Activated CD4-positive, alpha-beta T cell treated with anti-CD3 and anti-CD28 coated beads for 36 hours (primary cell): ENCODE data around the gene PPDPF. TPM values are rescaled to one million over a fixed set of nuclear protein-coding genes. Genes with fewer than 3 reads are reported as not detected.
"Not testable (repeated sequence)": the region's sequence is repeated elsewhere in the genome, so short reads cannot be mapped to it uniquely, and the experiment has no call there.

Source experiments
- ATAC-seq: fragments of 200-7000 bp; cut with Tn5 transposase; one replicate; pipeline ENCODE4 v1.10.0; 2021; ENCODE audit warnings: mild to moderate bottlenecking, moderate library complexity
- CTCF ChIA-PET: fragments of 350-600 bp; sonication (Branson Sonifier 250); formaldehyde crosslinking; loops from one replicate; lab custom pipeline; 2021; ENCODE audit warnings: antibody characterized with exemption; lab: Charles Lee
- POLR2A ChIA-PET: fragments of 350-600 bp; sonication (Branson Sonifier 250); formaldehyde crosslinking; loops from one replicate; lab custom pipeline; 2021; ENCODE audit warnings: antibody characterized with exemption, inconsistent platforms; lab: Charles Lee
- DNase-seq: peaks from one replicate; pipeline ENCODE4 v3.0.0-alpha.2; 2020
- H3K27ac Mint-ChIP-seq: one replicate; pipeline ENCODE4 v1.8.0; 2021; ENCODE audit warnings: mixed read lengths
- H3K27me3 Mint-ChIP-seq: one replicate; pipeline ENCODE4 v1.8.0; 2021; ENCODE audit warnings: mixed read lengths
- H3K36me3 Mint-ChIP-seq: one replicate; pipeline ENCODE4 v1.8.0; 2021; ENCODE audit warnings: low read depth, mixed read lengths
- H3K4me1 Mint-ChIP-seq: one replicate; pipeline ENCODE4 v1.8.0; 2021; ENCODE audit warnings: mixed read lengths
- H3K4me3 Mint-ChIP-seq: one replicate; pipeline ENCODE4 v1.8.0; 2021; ENCODE audit warnings: mild to moderate bottlenecking, moderate library complexity, mixed read lengths
- H3K9me3 Mint-ChIP-seq: one replicate; pipeline ENCODE4 v1.8.0; 2021; ENCODE audit warnings: low read depth, mixed read lengths
- intact Hi-C, 2 experiments: fragments of 100-400 bp; cut with DNase I in 1 of 2; cut with micrococcal nuclease in 1 of 2; formaldehyde crosslinking; loops; one replicate each; pipeline versions ENCODE4 v1.14.2 to v1.15.1; 2022 to 2024; cut with DNase I, micrococcal nuclease
- total RNA-seq, 2 experiments: library from RNA; stranded (reverse); gene quantifications; one replicate each; pipeline ENCODE4 v1.2.3, GENCODE V29; 2021

PPDPF gene
- total RNA-seq, 2 experiments from 2014 or later: 119 to 133 TPM

DNA sequence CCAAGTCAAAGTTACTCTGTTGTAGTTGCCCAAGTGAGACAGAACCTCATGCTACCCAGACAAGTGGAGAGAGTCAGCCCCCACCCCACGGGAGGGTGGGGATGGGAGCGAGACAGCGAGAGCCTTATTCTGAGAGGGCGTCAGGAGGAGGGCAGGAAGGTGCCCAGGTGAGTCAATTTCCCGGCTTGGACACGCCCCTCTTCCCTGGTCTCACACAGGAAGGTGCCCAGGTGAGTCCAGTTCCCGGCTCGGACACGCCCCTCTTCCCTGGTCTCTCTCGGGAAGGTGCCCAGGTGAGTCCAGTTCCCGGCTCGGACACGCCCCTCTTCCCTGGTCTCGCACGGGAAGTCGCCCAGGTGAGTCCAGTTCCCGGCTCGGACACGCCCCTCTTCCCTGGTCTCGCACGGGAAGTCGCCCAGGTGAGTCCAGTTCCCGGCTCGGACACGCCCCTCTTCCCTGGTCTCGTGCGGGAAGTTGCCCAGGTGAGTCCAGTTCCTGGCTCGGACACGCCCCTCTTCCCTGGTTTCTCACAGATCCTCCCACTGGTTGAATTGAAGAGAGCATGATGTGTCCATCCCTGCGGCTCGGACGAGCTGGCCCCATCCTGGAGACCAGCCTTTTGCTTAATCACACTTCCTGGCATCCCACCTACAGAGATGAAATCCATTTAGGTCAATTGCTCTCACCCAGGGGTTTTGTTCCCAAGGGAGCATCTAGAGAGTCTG lies 40.7 kb upstream of the PPDPF start:
- H3K4me3 Mint-ChIP-seq, H3K36me3 Mint-ChIP-seq, H3K27ac Mint-ChIP-seq, H3K9me3 Mint-ChIP-seq, intact Hi-C loops, DNase-seq, CTCF ChIA-PET, H3K4me1 Mint-ChIP-seq, ATAC-seq, POLR2A ChIA-PET: not testable (repeated sequence)
- peaks cover 30% of the 10 kb centered on the region for H3K27me3 Mint-ChIP-seq

DNA sequence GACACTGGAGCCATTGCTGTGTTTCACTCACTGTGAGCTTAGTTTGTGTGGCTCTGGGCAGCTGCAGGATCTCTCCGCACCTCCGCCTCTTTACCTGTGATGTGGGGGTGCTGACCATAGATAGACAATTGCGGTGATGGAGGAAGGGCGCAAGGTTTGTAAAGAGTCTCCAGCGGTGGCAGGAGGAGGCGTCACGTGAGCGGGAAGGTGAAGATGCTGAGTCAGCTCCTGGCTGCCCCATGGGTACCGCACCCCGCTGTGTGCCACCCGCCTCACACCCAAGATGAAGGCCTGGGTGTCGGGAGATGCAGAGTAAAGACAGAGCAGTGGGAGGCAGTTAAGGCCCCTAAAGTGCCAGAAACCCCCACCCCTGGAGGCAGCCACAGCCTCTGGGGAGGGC lies 39.1 kb upstream of the PPDPF start:
- Mint-ChIP-seq H3K9me3 (no peaks in the 10 kb centered on the region), H3K27ac (no peak overlapping the region), H3K27me3 (peaks cover 27% of the 10 kb centered on the region), H3K36me3 (no peaks in the 10 kb centered on the region), H3K4me1 (peaks cover 3% of the 10 kb centered on the region), H3K4me3 (no peak overlapping the region)
- POLR2A ChIA-PET: interaction anchor here (0.6 kb wide), 1 partner anchor 71 kb away, joined by 10 read pairs; no protein-coding TSS in a partner anchor
- no peak for ATAC-seq
- intact Hi-C loops: no loop called here
- CTCF ChIA-PET: no interaction called here
- DNase-seq: no peak

GRCh38 chr20:63482021-63482587 lies 38.5 kb upstream of the PPDPF start:
- CTCF ChIA-PET: interaction anchor here (0.6 kb wide), 1 partner anchor 190 kb away, joined by 3 read pairs; no protein-coding TSS in a partner anchor
- H3K9me3 Mint-ChIP-seq: no peaks in the 10 kb centered on the region
- no peaks in the 10 kb centered on the region for H3K36me3 Mint-ChIP-seq
- no peak for ATAC-seq
- no peak overlapping the region for H3K4me3 Mint-ChIP-seq
- intact Hi-C loops: no loop called here
- H3K4me1 Mint-ChIP-seq: peaks cover 3% of the 10 kb centered on the region
- H3K27me3 Mint-ChIP-seq: peaks cover 25% of the 10 kb centered on the region
- DNase-seq: no peak
- no peak overlapping the region for H3K27ac Mint-ChIP-seq
- POLR2A ChIA-PET: interaction anchor here (0.7 kb wide), 1 partner anchor 56 kb away, joined by 3 read pairs; no protein-coding TSS in a partner anchor

GRCh38 chr20:63483834-63484233 lies 36.7 kb upstream of the PPDPF start:
- H3K4me1 Mint-ChIP-seq: peaks cover 3% of the 10 kb centered on the region
- CTCF ChIA-PET: interaction anchor here (1.6 kb wide), 1 partner anchor 12 kb away, joined by 5 read pairs; no protein-coding TSS in a partner anchor
- POLR2A ChIA-PET: no interaction called here
- ATAC-seq (no peak), DNase-seq (no peak)
- H3K4me3 Mint-ChIP-seq: no peak overlapping the region
- peaks cover 19% of the 10 kb centered on the region for H3K27me3 Mint-ChIP-seq
- no peaks in the 10 kb centered on the region for H3K9me3 Mint-ChIP-seq
- intact Hi-C loops: no loop called here
- no peaks in the 10 kb centered on the region for H3K36me3 Mint-ChIP-seq
- H3K27ac Mint-ChIP-seq: no peak overlapping the region

- Mint-ChIP-seq H3K27ac (no peak overlapping the region), H3K4me3 (no peak overlapping the region), H3K9me3 (no peaks in the 10 kb centered on the region), H3K4me1 (peaks cover 3% of the 10 kb centered on the region), H3K36me3 (no peaks in the 10 kb centered on the region), H3K27me3 (peaks cover 19% of the 10 kb centered on the region)
- ATAC-seq (no peak), DNase-seq (no peak)
- ChIA-PET POLR2A (no interaction called here), CTCF (interaction anchor here (1.6 kb wide), 1 partner anchor 12 kb away, joined by 5 read pairs; no protein-coding TSS in a partner anchor)
- intact Hi-C loops: no loop called here
Observed at GRCh38 chr20:63484236-63484635, 36.3 kb upstream of the PPDPF start.

GRCh38 chr20:63484651-63485403 lies 35.7 kb upstream of the PPDPF start:
- Mint-ChIP-seq H3K36me3 (no peaks in the 10 kb centered on the region), H3K4me3 (no peak overlapping the region), H3K27me3 (peaks cover 19% of the 10 kb centered on the region), H3K27ac (no peak overlapping the region), H3K9me3 (no peaks in the 10 kb centered on the region), H3K4me1 (peaks cover 3% of the 10 kb centered on the region)
- POLR2A ChIA-PET: no interaction called here
- CTCF ChIA-PET: interaction anchor here (1.6 kb wide), 1 partner anchor 11 kb away, joined by 5 read pairs; no protein-coding TSS in a partner anchor
- ATAC-seq: no peak
- DNase-seq: no peak
- intact Hi-C loops: no loop called here

DNA sequence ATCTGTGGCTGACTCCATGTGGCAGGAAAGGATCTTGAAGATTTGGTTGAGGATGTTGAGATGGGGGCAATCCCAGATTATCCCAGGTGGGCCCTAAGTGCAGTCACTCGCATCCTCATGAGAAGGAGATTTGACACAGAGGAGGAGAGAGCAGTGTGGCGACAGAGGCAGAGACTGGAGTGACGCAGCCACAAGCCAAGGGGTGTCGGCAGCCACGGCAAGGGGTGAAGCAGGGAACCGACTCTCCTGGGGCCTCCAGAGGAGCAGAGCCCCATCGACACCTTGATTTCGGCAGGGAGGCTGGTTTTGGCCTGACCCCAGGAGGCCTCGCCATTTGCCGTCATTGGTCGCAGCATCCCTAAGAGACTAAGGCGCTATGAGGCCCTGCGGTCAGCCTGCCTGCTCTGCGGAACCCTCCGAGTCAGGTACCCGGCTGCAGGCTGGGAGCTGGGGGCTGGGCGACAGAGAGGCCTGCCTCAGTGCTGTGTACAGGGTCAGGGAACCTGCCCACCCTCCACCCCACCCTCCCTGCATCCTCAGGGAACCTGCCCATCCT lies 34.2 kb upstream of the PPDPF start:
- intact Hi-C loops: no loop called here
- Mint-ChIP-seq H3K27me3 (peaks cover 14% of the 10 kb centered on the region), H3K27ac (no peak overlapping the region), H3K9me3 (no peaks in the 10 kb centered on the region), H3K4me1 (peaks cover 3% of the 10 kb centered on the region), H3K4me3 (no peak overlapping the region), H3K36me3 (no peaks in the 10 kb centered on the region)
- POLR2A ChIA-PET: no interaction called here
- ATAC-seq (no peak), DNase-seq (no peak)
- CTCF ChIA-PET: no interaction called here

- Mint-ChIP-seq H3K4me3 (no peak overlapping the region), H3K4me1 (peaks cover 3% of the 10 kb centered on the region), H3K9me3 (no peaks in the 10 kb centered on the region), H3K27ac (no peak overlapping the region), H3K27me3 (peaks cover 16% of the 10 kb centered on the region), H3K36me3 (no peaks in the 10 kb centered on the region)
- POLR2A ChIA-PET: no interaction called here
- DNase-seq: no peak
- ATAC-seq: no peak
- intact Hi-C loops: no loop called here
- CTCF ChIA-PET: no interaction called here
Observed at GRCh38 chr20:63487116-63487764, 33.3 kb upstream of the PPDPF start.

DNA sequence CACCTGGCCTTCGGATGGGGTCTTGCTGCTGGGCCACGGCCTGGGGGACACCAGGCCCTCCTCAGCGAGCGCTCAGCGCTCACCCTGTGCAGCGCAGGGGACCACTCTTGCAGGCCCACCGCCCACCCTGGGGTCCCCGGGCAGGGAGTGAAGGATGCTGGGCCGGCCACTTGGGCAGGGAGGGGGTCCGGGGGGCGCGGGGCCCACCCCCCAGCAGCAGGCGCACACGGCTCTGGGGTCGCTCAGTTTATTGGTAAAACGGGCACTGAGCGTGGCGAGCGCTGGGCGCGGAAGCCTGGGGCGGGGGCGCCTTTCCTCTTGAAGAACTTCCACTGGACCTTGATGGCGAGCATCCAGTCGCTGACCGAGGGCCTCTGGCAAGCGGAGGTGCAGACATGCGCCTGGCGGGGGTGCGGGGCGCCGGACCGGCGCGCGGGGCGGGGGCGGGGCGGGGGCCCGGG lies 32.8 kb upstream of the PPDPF start:
- H3K27me3 Mint-ChIP-seq: peaks cover 15% of the 10 kb centered on the region
- DNase-seq (no peak), ATAC-seq (no peak)
- H3K4me1 Mint-ChIP-seq: peaks cover 2% of the 10 kb centered on the region
- no peak overlapping the region for H3K27ac Mint-ChIP-seq
- intact Hi-C loops: no loop called here
- POLR2A ChIA-PET: no interaction called here
- CTCF ChIA-PET: no interaction called here
- H3K9me3 Mint-ChIP-seq: no peaks in the 10 kb centered on the region
- no peak overlapping the region for H3K4me3 Mint-ChIP-seq
- H3K36me3 Mint-ChIP-seq: no peaks in the 10 kb centered on the region

- Mint-ChIP-seq H3K36me3 (no peaks in the 10 kb centered on the region), H3K9me3 (no peaks in the 10 kb centered on the region), H3K4me3 (no peak overlapping the region), H3K27me3 (peaks cover 13% of the 10 kb centered on the region), H3K27ac (no peak overlapping the region), H3K4me1 (no peaks in the 10 kb centered on the region)
- intact Hi-C loops: no loop called here
- DNase-seq (no peak), ATAC-seq (no peak)
- POLR2A ChIA-PET: no interaction called here
- CTCF ChIA-PET: interaction anchor here (0.6 kb wide), 1 partner anchor 9 kb away, joined by 3 read pairs; no protein-coding TSS in a partner anchor
Observed at GRCh38 chr20:63488315-63489251, 32.0 kb upstream of the PPDPF start.
